SKM-1 treated with dmso at 0.1 percent for 144 hours (cell line): ENCODE data around the gene PLPPR1.

Experiments
- DNase-seq: peaks from one replicate; lab custom pipeline; 2025; ENCODE audit not compliant: unreplicated experiment; lab: John Stamatoyannopoulos, UW

PLPPR1 gene

GRCh38 chr9:101047848-101048397 lies 19.4 kb downstream of the PLPPR1 start:
- no peak for DNase-seq

DNA sequence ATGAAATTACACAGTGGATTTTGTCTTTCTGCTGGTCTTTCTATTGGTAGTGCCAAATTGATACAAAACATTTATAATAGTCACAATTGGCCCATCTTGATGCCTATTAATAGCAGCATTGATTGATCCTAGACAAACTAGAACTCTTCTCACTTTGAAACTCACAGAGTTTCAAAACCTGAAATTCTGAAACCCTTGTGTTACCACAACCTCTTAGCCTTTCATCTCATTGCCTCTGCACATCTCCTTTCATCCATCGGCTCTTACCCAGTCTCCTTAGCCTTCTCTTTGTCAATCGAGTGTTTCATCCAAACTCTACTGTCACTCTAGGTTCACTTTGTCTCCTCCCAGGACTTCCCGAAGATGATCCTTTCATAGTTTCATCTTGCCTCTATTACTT lies 22.1 kb downstream of the PLPPR1 start:
- no peak for DNase-seq

DNA sequence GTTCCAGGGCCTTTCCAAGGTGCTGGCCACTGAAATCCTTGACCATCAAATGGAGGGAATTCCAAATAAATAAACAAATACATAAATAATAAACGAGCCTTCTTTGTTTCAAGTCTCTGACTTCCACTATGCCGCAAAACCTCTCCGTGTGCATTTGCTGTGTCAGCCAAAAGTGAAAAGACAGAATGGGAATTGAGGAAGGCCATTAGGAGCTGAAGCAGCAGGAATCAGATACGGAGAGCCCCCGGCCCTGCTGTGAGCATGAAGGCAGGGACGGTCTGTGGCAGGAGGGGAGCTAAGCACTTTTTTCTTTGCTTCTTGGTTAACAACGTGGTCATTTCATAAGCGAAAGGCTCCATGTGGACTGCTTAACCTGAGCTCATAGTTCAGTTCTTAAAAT lies 26.1 kb downstream of the PLPPR1 start:
- no peak for DNase-seq

- DNase-seq: no peak
These were observed 27.0 kb downstream of the PLPPR1 start for GRCh38 chr9:101055516-101055915.

GRCh38 chr9:101062686-101063085 lies 34.2 kb downstream of the PLPPR1 start:
- no peak for DNase-seq

- DNase-seq: no peak
These were observed 34.7 kb downstream of the PLPPR1 start for GRCh38 chr9:101063192-101063591.

GRCh38 chr9:101064206-101064605 lies 35.7 kb downstream of the PLPPR1 start:
- no peak for DNase-seq

GRCh38 chr9:101065930-101066329 lies 37.4 kb downstream of the PLPPR1 start:
- no peak for DNase-seq

DNA sequence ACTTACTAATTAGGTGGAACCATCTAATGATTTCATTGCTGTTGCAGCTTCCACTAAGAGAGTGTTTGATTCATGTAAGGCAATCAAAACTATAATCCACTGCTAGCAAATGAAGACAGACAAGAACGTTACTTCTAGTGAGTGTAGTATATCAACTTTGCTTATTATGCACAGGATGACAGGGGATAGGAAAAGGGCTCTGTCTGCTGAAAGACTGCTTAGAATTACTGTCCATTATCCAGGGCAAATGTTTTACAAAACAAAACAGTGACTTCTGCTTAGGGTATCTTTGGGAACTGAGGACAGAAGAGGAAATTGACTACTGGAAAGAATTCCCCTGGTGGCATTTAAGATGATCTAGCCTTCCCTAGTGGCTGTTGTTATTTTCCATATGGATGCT lies 40.2 kb downstream of the PLPPR1 start:
- no peak for DNase-seq

- no peak for DNase-seq
These were observed 43.7 kb downstream of the PLPPR1 start for GRCh38 chr9:101072259-101072658.

DNA sequence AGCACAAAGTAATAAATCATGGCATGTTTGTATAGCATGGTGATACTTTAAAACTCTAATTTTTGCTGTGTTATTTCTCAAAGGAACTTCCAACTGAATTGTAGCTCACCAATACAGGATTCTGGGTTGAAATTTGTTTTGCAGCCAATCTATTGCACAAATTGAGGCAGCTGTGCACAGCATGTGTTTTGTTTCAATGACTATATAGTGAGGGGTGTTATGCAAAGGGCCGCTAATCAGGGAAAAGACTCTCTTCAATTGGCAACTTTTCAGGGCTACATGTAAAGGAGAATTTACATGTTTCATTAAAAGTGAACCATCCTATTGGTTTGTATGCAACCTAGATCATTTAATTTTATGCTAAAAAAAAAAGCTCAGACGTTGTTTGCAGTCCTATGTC lies 44.6 kb downstream of the PLPPR1 start:
- DNase-seq: no peak

GRCh38 chr9:101081641-101082040 lies 53.1 kb downstream of the PLPPR1 start:
- no peak for DNase-seq

GRCh38 chr9:101083448-101084202 lies 55.1 kb downstream of the PLPPR1 start:
- no peak for DNase-seq

DNA sequence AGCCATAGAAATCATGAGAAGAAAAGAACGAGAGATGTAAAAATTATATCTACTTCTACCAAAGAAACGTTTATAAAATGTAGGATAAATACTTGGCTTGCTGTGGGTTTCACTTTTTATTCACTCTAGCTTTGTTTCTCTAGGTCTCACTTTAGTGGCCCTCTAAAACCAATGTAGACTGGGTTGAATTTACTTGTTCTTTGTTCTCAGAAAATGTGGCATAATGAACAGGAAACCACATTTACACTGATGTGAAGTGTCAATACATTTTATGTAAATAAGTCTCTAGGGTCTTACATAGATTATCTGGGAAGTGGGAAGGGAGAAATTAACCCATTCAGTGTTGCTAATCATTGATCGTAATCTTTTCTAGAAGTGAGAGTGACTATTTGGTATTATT lies 58.9 kb downstream of the PLPPR1 start:
- DNase-seq: no peak

GRCh38 chr9:101092922-101093321 lies 64.4 kb downstream of the PLPPR1 start:
- DNase-seq: no peak

GRCh38 chr9:101093620-101094019 lies 65.1 kb downstream of the PLPPR1 start:
- DNase-seq: no peak

GRCh38 chr9:101094686-101095085 lies 66.2 kb downstream of the PLPPR1 start:
- DNase-seq: no peak

GRCh38 chr9:101097210-101097609 lies 68.7 kb downstream of the PLPPR1 start:
- DNase-seq: no peak

GRCh38 chr9:101098392-101098791 lies 69.9 kb downstream of the PLPPR1 start:
- DNase-seq: no peak

DNA sequence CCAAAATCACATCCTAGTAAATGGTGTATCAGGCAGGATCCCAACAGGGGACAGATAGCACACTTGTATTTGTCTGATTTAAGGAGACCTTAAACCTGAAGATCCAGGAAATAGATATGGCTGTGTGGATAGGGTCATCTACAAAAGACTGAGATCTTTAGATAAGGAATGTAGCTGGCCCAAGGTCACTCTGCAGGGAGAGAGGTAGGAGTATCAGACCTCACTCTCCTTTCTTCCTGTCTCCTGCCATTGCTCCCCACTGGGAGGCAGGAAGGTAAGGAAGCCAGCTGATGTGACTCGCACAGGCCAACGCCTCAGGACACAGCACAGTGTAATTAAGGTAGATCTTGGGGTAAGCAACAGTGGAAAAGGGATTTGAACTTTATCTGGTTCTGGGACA lies 85.8 kb downstream of the PLPPR1 start:
- no peak for DNase-seq

GRCh38 chr9:101115102-101115501 lies 86.6 kb downstream of the PLPPR1 start:
- no peak for DNase-seq

- no peak for DNase-seq
These were observed 88.6 kb downstream of the PLPPR1 start for GRCh38 chr9:101117161-101117560.

DNA sequence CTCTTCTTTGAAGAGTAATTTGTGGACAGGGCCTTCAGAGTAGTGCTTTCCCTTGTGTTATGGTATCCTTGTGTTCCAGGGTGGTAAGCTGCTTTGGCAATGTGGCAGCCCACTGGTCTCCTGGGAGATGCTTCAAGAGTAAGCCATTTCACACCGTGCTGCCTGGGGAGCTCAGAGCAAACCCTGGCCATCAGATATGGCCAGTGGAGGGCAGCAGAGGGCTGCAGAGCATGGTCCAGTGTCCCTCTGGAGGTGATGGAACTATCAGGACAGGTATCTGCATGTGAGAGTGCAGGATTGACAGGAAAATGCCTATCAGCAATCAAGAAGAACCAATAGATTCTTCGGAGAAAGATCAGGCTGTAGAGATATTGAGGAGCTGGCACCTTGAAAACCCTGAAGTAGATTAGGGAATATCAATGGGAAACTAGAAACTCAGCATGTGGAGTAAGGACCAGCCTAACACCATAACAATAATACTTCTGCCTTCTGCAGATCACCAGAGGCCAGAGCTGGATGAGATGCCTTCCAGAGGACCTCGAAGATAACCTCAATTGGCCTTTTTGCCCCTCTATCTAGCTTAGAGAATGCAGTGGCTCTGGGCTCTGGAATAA lies 90.8 kb downstream of the PLPPR1 start:
- DNase-seq: no peak
